Trophoblast cell (in vitro differentiated cells and primary cell): Measurements from ENCODE around the gene PDE4D.

ENCODE experiments used
- DNase-seq, 2 donors: peaks; one replicate each; pipeline ENCODE4 v3.0.0-alpha.2; 2016
- H2AFZ ChIP-seq: 2 replicates; pipeline ENCODE4 v1.6.1; 2013; ENCODE audit warnings: low read length, moderate library complexity, mild to moderate bottlenecking; ENCODE audit not compliant: insufficient read depth, poor library complexity
- H2AK5ac ChIP-seq: 2 replicates; pipeline ENCODE4 v1.6.1; 2013; ENCODE audit warnings: mild to moderate bottlenecking, low read length
- H2BK120ac ChIP-seq: 2 replicates; pipeline ENCODE4 v1.6.1; 2013; ENCODE audit warnings: low read length, mild to moderate bottlenecking, moderate library complexity; ENCODE audit not compliant: insufficient read depth, poor library complexity
- H2BK12ac ChIP-seq: 2 replicates; pipeline ENCODE4 v1.6.1; 2013; ENCODE audit warnings: mild to moderate bottlenecking, low read length, moderate library complexity
- H2BK5ac ChIP-seq: 2 replicates; pipeline ENCODE4 v1.6.1; 2013; ENCODE audit warnings: low read length, low read depth, moderate library complexity, mild to moderate bottlenecking; ENCODE audit not compliant: poor library complexity
- H3K14ac ChIP-seq: 2 replicates; pipeline ENCODE4 v1.6.1; 2013; ENCODE audit warnings: mild to moderate bottlenecking, low read length
- H3K18ac ChIP-seq: 2 replicates; pipeline ENCODE4 v1.6.1; 2013; ENCODE audit warnings: mild to moderate bottlenecking, low read length
- H3K23ac ChIP-seq: 2 replicates; pipeline ENCODE4 v1.6.1; 2013; ENCODE audit warnings: low read length
- H3K27ac ChIP-seq: 2 replicates; pipeline ENCODE4 v1.5.1; 2013; ENCODE audit warnings: low read depth, mild to moderate bottlenecking, inconsistent platforms, low read length, moderate library complexity
- H3K27me3 ChIP-seq: 2 replicates; pipeline ENCODE4 v1.6.1; 2013; ENCODE audit warnings: inconsistent platforms, mild to moderate bottlenecking, low read length, moderate library complexity; ENCODE audit not compliant: insufficient read depth
- H3K36me3 ChIP-seq, 2 experiments: 1 replicate in 1 of 2; 2 replicates in 1 of 2; pipeline ENCODE4 v1.6.1; 2013; ENCODE audit warnings: low read length in 2 of 2, mild to moderate bottlenecking in 2 of 2, moderate library complexity in 1 of 2; ENCODE audit not compliant: insufficient read depth in 2 of 2, control insufficient read depth in 1 of 2
- H3K4ac ChIP-seq: 2 replicates; pipeline ENCODE4 v1.6.1; 2013; ENCODE audit warnings: low read depth, mild to moderate bottlenecking, low read length, moderate library complexity
- H3K4me1 ChIP-seq, 2 experiments: 1 replicate in 1 of 2; 2 replicates in 1 of 2; pipeline ENCODE4 v1.6.1; 2013; ENCODE audit warnings: low read length in 2 of 2, mild to moderate bottlenecking in 2 of 2, moderate library complexity in 1 of 2; ENCODE audit not compliant: insufficient read depth in 2 of 2, control insufficient read depth in 1 of 2
- H3K4me2 ChIP-seq: 2 replicates; pipeline ENCODE4 v1.6.1; 2013; ENCODE audit warnings: inconsistent platforms, mild to moderate bottlenecking, low read length, moderate library complexity
- H3K4me3 ChIP-seq: 2 replicates; pipeline ENCODE4 v1.5.1; 2013; ENCODE audit warnings: mild to moderate bottlenecking, low read depth, low read length, inconsistent platforms
- H3K79me1 ChIP-seq: one replicate; pipeline ENCODE4 v1.6.1; 2013; ENCODE audit warnings: low read length
- H3K79me2 ChIP-seq: 2 replicates; pipeline ENCODE4 v1.6.1; 2013; ENCODE audit warnings: low read length, mild to moderate bottlenecking; ENCODE audit not compliant: control insufficient read depth, insufficient read depth, poor library complexity
- H3K9ac ChIP-seq: 2 replicates; pipeline ENCODE4 v1.6.1; 2013; ENCODE audit warnings: mild to moderate bottlenecking, low read length
- H3K9me3 ChIP-seq: 2 replicates; pipeline ENCODE4 v1.6.1; 2013; ENCODE audit warnings: low read depth, mild to moderate bottlenecking, control low read depth, inconsistent platforms, low read length; ENCODE audit not compliant: insufficient read depth
- H4K12ac ChIP-seq: 2 replicates; pipeline ENCODE4 v1.6.1; 2013; ENCODE audit warnings: low read depth, mild to moderate bottlenecking, low read length, moderate library complexity
- H4K8ac ChIP-seq: 2 replicates; pipeline ENCODE4 v1.6.1; 2013; ENCODE audit warnings: low read depth, mild to moderate bottlenecking, low read length, moderate library complexity
- H4K91ac ChIP-seq: one replicate; pipeline ENCODE4 v1.6.1; 2013; ENCODE audit warnings: low read depth, mild to moderate bottlenecking, low read length, moderate library complexity
- WGBS: extraction: QIAGEN DNeasy Blood & Tissue Kit; methylation state at CpG from one replicate; pipeline ENCODE4 v1.1.7; 2013; ENCODE audit warnings: missing lambda C conversion rate; ENCODE audit not compliant: insufficient read length, insufficient coverage; ENCODE audit errors: extremely low coverage; 5-methylcytosine and 5-hydroxymethylcytosine counted together

The PDE4D gene

DNA sequence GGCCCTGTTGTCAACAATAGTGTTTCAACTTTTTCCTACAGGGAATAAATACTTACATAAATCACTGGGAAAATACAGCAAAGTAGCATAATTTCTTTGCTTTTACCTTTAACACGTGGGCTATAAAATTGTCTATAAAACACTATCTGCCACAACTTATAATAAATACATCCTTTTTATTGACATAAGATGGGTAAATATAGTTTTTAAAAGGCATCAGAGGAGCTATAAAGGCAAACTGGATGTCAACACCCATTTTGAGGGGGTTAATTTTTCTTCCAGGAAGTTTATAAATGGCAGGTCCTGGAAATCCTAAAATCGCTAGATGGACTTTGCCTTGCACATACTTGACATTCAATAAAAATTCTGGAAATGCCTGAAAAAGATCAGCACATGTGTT is 358.0 kb downstream of the PDE4D start:
- no peak overlapping the region for H3K18ac ChIP-seq
- no peak overlapping the region for H3K4me3 ChIP-seq
- H3K27ac ChIP-seq, result no peak overlapping the region
- no peak overlapping the region for H3K4ac ChIP-seq
- WGBS, result no CpG with 5 or more reads among the region's 2 CpGs
- H4K91ac ChIP-seq, result no peak overlapping the region
- H3K14ac ChIP-seq, result no peak overlapping the region
- no peak for DNase-seq
- no peaks in the 10 kb centered on the region for H3K79me1 ChIP-seq
- no peak overlapping the region for H3K23ac ChIP-seq
- no peak overlapping the region for H4K12ac ChIP-seq
- H4K8ac ChIP-seq, result no peak overlapping the region
- no peaks in the 10 kb centered on the region for H3K36me3 ChIP-seq
- H3K79me2 ChIP-seq, result no peaks in the 10 kb centered on the region
- no peak overlapping the region for H2BK120ac ChIP-seq
- H2AFZ ChIP-seq, result no peak overlapping the region
- no peak overlapping the region for H2BK5ac ChIP-seq
- H2BK12ac ChIP-seq, result no peak overlapping the region
- no peaks in the 10 kb centered on the region for H3K4me1 ChIP-seq
- H2AK5ac ChIP-seq, result no peak overlapping the region
- H3K27me3 ChIP-seq, result no peaks in the 10 kb centered on the region
- H3K9me3 ChIP-seq, result no peaks in the 10 kb centered on the region
- no peak overlapping the region for H3K9ac ChIP-seq
- H3K4me2 ChIP-seq, result no peak overlapping the region

DNA sequence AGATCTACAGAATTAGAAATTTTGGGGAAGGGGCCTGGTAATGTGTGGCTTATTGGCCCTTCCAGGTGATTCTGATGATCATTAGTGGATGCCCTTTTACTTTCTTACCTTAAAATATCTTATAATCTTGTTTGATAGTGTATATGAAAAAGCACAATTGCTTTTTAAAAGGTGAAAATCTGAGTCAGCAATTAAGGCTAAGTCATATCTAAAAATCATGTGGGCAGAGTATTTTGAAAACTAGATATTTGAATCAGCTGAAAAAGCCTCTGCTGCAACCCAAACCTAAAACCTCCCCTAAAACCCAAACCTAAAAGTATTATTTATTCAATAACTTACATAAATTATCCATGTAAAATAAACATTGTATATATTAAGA is 359.8 kb downstream of the PDE4D start:
- Histone ChIP-seq H2AFZ (no peak overlapping the region), H2BK120ac (no peak overlapping the region), H2BK5ac (no peak overlapping the region), H4K12ac (no peak overlapping the region), H3K27ac (no peak overlapping the region), H3K4me3 (no peak overlapping the region), H3K9ac (no peak overlapping the region), H3K9me3 (no peaks in the 10 kb centered on the region), H3K4me1 (no peaks in the 10 kb centered on the region), H4K91ac (no peak overlapping the region), H3K79me2 (no peaks in the 10 kb centered on the region), H3K4me2 (no peak overlapping the region), H3K4ac (no peak overlapping the region), H3K36me3 (no peaks in the 10 kb centered on the region), H2BK12ac (no peak overlapping the region), H2AK5ac (no peak overlapping the region), H3K79me1 (no peaks in the 10 kb centered on the region), H3K27me3 (no peaks in the 10 kb centered on the region), H3K18ac (no peak overlapping the region), H3K23ac (no peak overlapping the region), H3K14ac (no peak overlapping the region), H4K8ac (no peak overlapping the region)
- no peak for DNase-seq

- WGBS, result no CpG with 5 or more reads among the region's 1 CpG
- Histone ChIP-seq H3K14ac (no peak overlapping the region), H2AK5ac (no peak overlapping the region), H3K4me2 (no peak overlapping the region), H3K9ac (no peak overlapping the region), H3K79me1 (no peaks in the 10 kb centered on the region), H4K8ac (no peak overlapping the region), H4K12ac (no peak overlapping the region), H3K4me1 (no peaks in the 10 kb centered on the region), H3K4me3 (no peak overlapping the region), H3K18ac (no peak overlapping the region), H3K27ac (no peak overlapping the region), H3K36me3 (no peaks in the 10 kb centered on the region), H2BK120ac (no peak overlapping the region), H3K4ac (no peak overlapping the region), H3K79me2 (no peaks in the 10 kb centered on the region), H2BK12ac (no peak overlapping the region), H3K27me3 (no peaks in the 10 kb centered on the region), H3K9me3 (no peaks in the 10 kb centered on the region), H2AFZ (no peak overlapping the region), H2BK5ac (no peak overlapping the region), H4K91ac (no peak overlapping the region), H3K23ac (no peak overlapping the region)
- DNase-seq, result no peak
Measured at GRCh38 chr5:59532979-59533729, 360.4 kb downstream of the PDE4D start.

DNA sequence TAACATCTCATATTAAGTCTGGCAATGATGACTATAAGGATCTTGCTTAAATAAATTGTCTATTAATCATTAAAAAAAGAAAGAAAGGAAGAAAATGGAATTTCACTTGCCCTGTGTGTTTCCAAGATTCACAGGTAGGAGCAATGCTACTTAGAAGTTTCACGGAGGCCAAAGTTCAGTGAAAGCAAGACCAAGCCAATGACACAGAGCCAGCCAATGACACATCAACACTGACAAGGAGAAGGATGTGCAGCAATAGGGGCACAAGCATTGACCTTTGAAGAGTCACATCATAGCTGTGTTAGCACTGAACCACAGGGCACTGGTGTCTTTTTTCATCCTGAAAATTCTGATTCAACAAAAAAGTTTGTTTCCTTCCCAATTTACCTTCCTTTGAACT is 364.3 kb downstream of the PDE4D start:
- Histone ChIP-seq H3K36me3 (no peaks in the 10 kb centered on the region), H3K23ac (no peak overlapping the region)

More for the DNA sequence above, 364.3 kb downstream of the PDE4D start:
- H3K4me1 ChIP-seq, result no peaks in the 10 kb centered on the region
- no peak overlapping the region for H3K4me2 ChIP-seq
- no peak overlapping the region for H3K9ac ChIP-seq
- no peak overlapping the region for H2BK5ac ChIP-seq
- no peak overlapping the region for H4K91ac ChIP-seq
- H2AK5ac ChIP-seq, result no peak overlapping the region
- DNase-seq, result no peak
- WGBS, result no CpG with 5 or more reads among the region's 1 CpG
- H4K8ac ChIP-seq, result no peak overlapping the region
- no peak overlapping the region for H3K4ac ChIP-seq
- H4K12ac ChIP-seq, result no peak overlapping the region
- no peak overlapping the region for H3K18ac ChIP-seq
- H3K27ac ChIP-seq, result no peak overlapping the region
- no peak overlapping the region for H3K14ac ChIP-seq
- no peaks in the 10 kb centered on the region for H3K9me3 ChIP-seq
- H3K4me3 ChIP-seq, result no peak overlapping the region
- no peak overlapping the region for H2BK120ac ChIP-seq
- H3K79me2 ChIP-seq, result no peaks in the 10 kb centered on the region
- no peaks in the 10 kb centered on the region for H3K27me3 ChIP-seq
- H2BK12ac ChIP-seq, result no peak overlapping the region
- no peak overlapping the region for H2AFZ ChIP-seq
- H3K79me1 ChIP-seq, result no peaks in the 10 kb centered on the region
